Endodermal cell (in vitro differentiated cells): ENCODE data around the gene CYLC2. TPM values are rescaled to one million over a fixed set of nuclear protein-coding genes. Genes with fewer than 3 reads are reported as not detected.

Experiments used
- DNase-seq: peaks from one replicate; pipeline ENCODE4 v3.0.0-alpha.2; 2017
- H3K27ac ChIP-seq: 2 replicates; pipeline ENCODE4 v1.5.1; 2013; ENCODE audit warnings: mild to moderate bottlenecking, low read depth, low read length, moderate library complexity
- H3K27me3 ChIP-seq: 2 replicates; pipeline ENCODE4 v1.6.1; 2013; ENCODE audit warnings: mild to moderate bottlenecking, low read length, moderate library complexity; ENCODE audit not compliant: insufficient read depth, control insufficient read depth, poor library complexity, severe bottlenecking
- H3K36me3 ChIP-seq: 2 replicates; pipeline ENCODE4 v1.7.0; 2013; ENCODE audit warnings: mild to moderate bottlenecking, low read length, moderate library complexity; ENCODE audit not compliant: control insufficient read depth, insufficient read depth
- H3K4me1 ChIP-seq: one replicate; pipeline ENCODE4 v1.7.0; 2013; ENCODE audit warnings: low read length; ENCODE audit not compliant: control insufficient read depth, insufficient read depth
- H3K4me3 ChIP-seq: 2 replicates; pipeline ENCODE4 v1.5.1; 2013; ENCODE audit warnings: mild to moderate bottlenecking, low read length, moderate library complexity
- H3K9ac ChIP-seq: 2 replicates; pipeline ENCODE4 v1.6.1; 2013; ENCODE audit warnings: mild to moderate bottlenecking, low read length, moderate library complexity; ENCODE audit not compliant: poor library complexity, severe bottlenecking; ENCODE audit errors: extremely low read depth
- H3K9me3 ChIP-seq: 2 replicates; pipeline ENCODE4 v1.6.1; 2013; ENCODE audit warnings: mild to moderate bottlenecking, low read length, moderate library complexity; ENCODE audit not compliant: control insufficient read depth
- H3K27ac Mint-ChIP-seq: 2 replicates; pipeline ENCODE4 v1.8.0; 2020; ENCODE audit warnings: mixed read lengths
- H3K27me3 Mint-ChIP-seq: 2 replicates; pipeline ENCODE4 v1.8.0; 2021; ENCODE audit warnings: mild to moderate bottlenecking, mixed read lengths; ENCODE audit not compliant: insufficient read depth
- H3K36me3 Mint-ChIP-seq: 2 replicates; pipeline ENCODE4 v1.8.0; 2020; ENCODE audit warnings: low read depth, mixed read lengths
- H3K4me1 Mint-ChIP-seq: 2 replicates; pipeline ENCODE4 v1.8.0; 2020; ENCODE audit warnings: mixed read lengths
- H3K4me3 Mint-ChIP-seq: 2 replicates; pipeline ENCODE4 v1.8.0; 2020; ENCODE audit warnings: mild to moderate bottlenecking, moderate library complexity, mixed read lengths
- H3K9me3 Mint-ChIP-seq: 2 replicates; pipeline ENCODE4 v1.8.0; 2020; ENCODE audit warnings: mild to moderate bottlenecking, mixed read lengths
- CTCF ChIP-seq: fragments of 200-600 bp; sonication (generic); conservative IDR thresholded peaks from 2 replicates; pipeline ENCODE4 v1.5.0; 2021; ENCODE audit warnings: antibody characterized with exemption, mild to moderate bottlenecking
- WGBS, 2 experiments: methylation state at CpG; one replicate each; pipeline versions ENCODE4 v1.1.5 to v1.1.7; 2013; ENCODE audit warnings: missing lambda C conversion rate in 2 of 2, mixed read lengths in 1 of 2; ENCODE audit not compliant: insufficient coverage in 1 of 2, insufficient read length in 1 of 2; 5-methylcytosine and 5-hydroxymethylcytosine counted together
- long read RNA-seq, 4 experiments: library from polyadenylated mRNA in 2 of 4; library from RNA in 1 of 4; library from capped mRNA in 1 of 4; stranded (forward) in 3 of 4; unstranded in 1 of 4; transcript quantifications; one replicate each; pipeline ENCODE4 v2.0.0, GENCODE V29; 2020 to 2021; ENCODE audit warnings: inconsistent platforms in 1 of 4
- polyA plus RNA-seq, 2 experiments: library from polyadenylated mRNA; stranded (reverse); fragments of 50-300 nt; gene quantifications; one replicate each; pipeline ENCODE4 v1.2.3, GENCODE V29; 2013
- total RNA-seq, 2 donors: library from RNA; stranded (reverse); fragmentation: NEBNext Ultra II Directional in 1 of 2; extraction: Animal tissue kit (Norgen Biotek cat#: 25700) in 1 of 2; gene quantifications; 2 replicates in 1 of 2; 3 replicates in 1 of 2; pipeline ENCODE4 v1.2.1, GENCODE V29; 2021

Gene CYLC2
- not detected for total RNA-seq
- polyA plus RNA-seq (2013, experiment 1 of 2): not detected
- polyA plus RNA-seq (2013, experiment 2 of 2): not detected
- long read RNA-seq, experiment 1: 0 reads
- long read RNA-seq, experiment 2: 0 reads
- long read RNA-seq, experiment 3: 0 reads
- long read RNA-seq, experiment 4: 0 reads

GRCh38 chr9:102995033-102995432 is at the start of gene CYLC2:
Gene CYLC2 (plus strand): TSS chr9:102995333. CDS start chr9:102995381, 48 bp downstream.
- DNase-seq: no peak
- H3K4me3 Mint-ChIP-seq: no peak within 1 kb of the TSS
- no peaks in the 10 kb centered on the region for H3K4me1 ChIP-seq
- H3K36me3 ChIP-seq: no peaks in the 10 kb centered on the region
- H3K27ac Mint-ChIP-seq: no peak within 1 kb of the TSS
- H3K9ac ChIP-seq: no peak within 1 kb of the TSS
- no peaks in the 10 kb centered on the region for H3K27me3 ChIP-seq
- H3K4me3 ChIP-seq: peak within 1 kb of the TSS; percentile 14
- no peak within 1 kb of the TSS for H3K27ac ChIP-seq
- no peaks in the 10 kb centered on the region for H3K27me3 Mint-ChIP-seq
- peaks cover 7% of the 10 kb centered on the region for H3K4me1 Mint-ChIP-seq
- no peaks in the 10 kb centered on the region for H3K9me3 Mint-ChIP-seq
- H3K9me3 ChIP-seq: peaks cover 18% of the 10 kb centered on the region
- TF ChIP-seq CTCF: no peak
- H3K36me3 Mint-ChIP-seq: no peaks in the 10 kb centered on the region

GRCh38 chr9:102950346-102950745 is 44.8 kb upstream of the CYLC2 start:
- no peaks in the 10 kb centered on the region for H3K27me3 Mint-ChIP-seq
- H3K27ac Mint-ChIP-seq: no peak overlapping the region
- no peaks in the 10 kb centered on the region for H3K27me3 ChIP-seq
- DNase-seq: no peak
- no peaks in the 10 kb centered on the region for H3K36me3 Mint-ChIP-seq
- H3K9ac ChIP-seq: no peak overlapping the region
- peaks cover 17% of the 10 kb centered on the region for H3K9me3 ChIP-seq
- no peaks in the 10 kb centered on the region for H3K9me3 Mint-ChIP-seq
- 48 to 78% methylated on average over 1 to 2 of the region's 2 CpGs for WGBS, 2 experiments
- no peak overlapping the region for H3K4me3 ChIP-seq
- H3K27ac ChIP-seq: no peak overlapping the region
- H3K4me1 Mint-ChIP-seq: no peaks in the 10 kb centered on the region
- TF ChIP-seq CTCF: no peak
- no peaks in the 10 kb centered on the region for H3K36me3 ChIP-seq
- no peaks in the 10 kb centered on the region for H3K4me1 ChIP-seq
- no peak overlapping the region for H3K4me3 Mint-ChIP-seq

- Mint-ChIP-seq H3K27ac (no peak overlapping the region), H3K36me3 (no peaks in the 10 kb centered on the region), H3K4me1 (no peaks in the 10 kb centered on the region), H3K27me3 (no peaks in the 10 kb centered on the region), H3K9me3 (peaks cover 17% of the 10 kb centered on the region), H3K4me3 (no peak overlapping the region)
- TF ChIP-seq CTCF: no peak
- no peak for DNase-seq
- Histone ChIP-seq H3K27me3 (no peaks in the 10 kb centered on the region), H3K9ac (no peak overlapping the region), H3K36me3 (no peaks in the 10 kb centered on the region), H3K4me1 (no peaks in the 10 kb centered on the region), H3K9me3 (peaks cover 35% of the 10 kb centered on the region), H3K4me3 (no peak overlapping the region), H3K27ac (no peak overlapping the region)
- 89 to 100% methylated on average over 2 to 7 of the region's 7 CpGs for WGBS, 2 experiments
Measured at GRCh38 chr9:102966999-102967398, 28.1 kb upstream of the CYLC2 start.
